Brain microvascular endothelial cell (primary cell): Measurements from ENCODE around the gene UIMC1.

Source experiments
- DNase-seq: peaks from one replicate; pipeline ENCODE4 v3.0.0-alpha.2; 2020
- H3K27ac ChIP-seq: fragments of 250-450 bp; sonication (Bioruptor Pico); 2 replicates; pipeline ENCODE4 v1.5.1; 2020; ENCODE audit warnings: mild to moderate bottlenecking, moderate library complexity
- H3K27me3 ChIP-seq: fragments of 250-450 bp; sonication (Bioruptor Pico); replicated peaks from 2 replicates; pipeline ENCODE4 v1.5.1; 2020; ENCODE audit warnings: mild to moderate bottlenecking
- H3K36me3 ChIP-seq: fragments of 250-450 bp; sonication (Bioruptor Pico); replicated peaks from 2 replicates; pipeline ENCODE4 v1.5.1; 2020; ENCODE audit warnings: mild to moderate bottlenecking
- H3K4me3 ChIP-seq: 2 replicates; pipeline ENCODE4 v1.5.1; 2011; ENCODE audit warnings: low read depth, mild to moderate bottlenecking, control low read depth, low read length, moderate library complexity
- in situ Hi-C: cut with HindIII; loops from 2 replicates; pipeline ENCODE4 v1.10.0; 2017; ENCODE audit warnings: low sequenced_read_pairs, low pct_ligation_motif_present
- TF ChIP-seq, protein P1 (sequence below): IDR thresholded peaks from 2 replicates; pipeline ENCODE4 v1.5.1; 2011; ENCODE audit warnings: low read depth, mild to moderate bottlenecking, moderate library complexity, low read length, control low read depth, inconsistent platforms; ENCODE audit errors: missing control alignments

Gene UIMC1

DNA sequence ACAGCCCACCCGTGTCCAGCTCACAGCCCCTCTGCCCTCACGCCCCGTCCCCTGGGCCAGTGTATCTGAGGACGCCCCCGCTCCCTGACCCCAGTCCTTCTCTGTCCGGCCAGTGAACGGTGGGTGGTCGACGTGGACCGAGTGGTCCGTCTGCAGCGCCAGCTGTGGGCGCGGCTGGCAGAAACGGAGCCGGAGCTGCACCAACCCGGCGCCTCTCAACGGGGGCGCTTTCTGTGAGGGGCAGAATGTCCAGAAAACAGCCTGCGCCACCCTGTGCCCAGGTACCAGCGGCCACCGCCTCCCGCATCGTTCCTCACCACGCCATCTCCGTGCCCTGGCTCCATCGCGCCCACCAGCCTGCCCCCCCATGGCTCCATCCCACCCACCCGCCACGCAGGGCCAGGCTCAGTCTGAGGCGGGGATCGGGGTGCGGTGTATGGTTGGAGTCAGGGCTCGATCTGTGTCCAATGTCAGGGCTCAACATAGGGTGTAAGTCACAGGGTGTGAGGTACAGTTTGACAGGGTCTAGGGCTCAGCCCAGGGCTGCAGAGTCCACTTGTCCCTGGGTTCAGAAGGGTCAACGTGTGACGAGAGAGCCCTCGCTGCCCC lies 137.0 kb downstream of the UIMC1 start:
- Histone ChIP-seq H3K4me3 (no peak overlapping the region), H3K27me3 (peaks cover 36% of the 10 kb centered on the region), H3K27ac (no peak overlapping the region), H3K36me3 (no peaks in the 10 kb centered on the region)
- TF ChIP-seq, protein P1, sequence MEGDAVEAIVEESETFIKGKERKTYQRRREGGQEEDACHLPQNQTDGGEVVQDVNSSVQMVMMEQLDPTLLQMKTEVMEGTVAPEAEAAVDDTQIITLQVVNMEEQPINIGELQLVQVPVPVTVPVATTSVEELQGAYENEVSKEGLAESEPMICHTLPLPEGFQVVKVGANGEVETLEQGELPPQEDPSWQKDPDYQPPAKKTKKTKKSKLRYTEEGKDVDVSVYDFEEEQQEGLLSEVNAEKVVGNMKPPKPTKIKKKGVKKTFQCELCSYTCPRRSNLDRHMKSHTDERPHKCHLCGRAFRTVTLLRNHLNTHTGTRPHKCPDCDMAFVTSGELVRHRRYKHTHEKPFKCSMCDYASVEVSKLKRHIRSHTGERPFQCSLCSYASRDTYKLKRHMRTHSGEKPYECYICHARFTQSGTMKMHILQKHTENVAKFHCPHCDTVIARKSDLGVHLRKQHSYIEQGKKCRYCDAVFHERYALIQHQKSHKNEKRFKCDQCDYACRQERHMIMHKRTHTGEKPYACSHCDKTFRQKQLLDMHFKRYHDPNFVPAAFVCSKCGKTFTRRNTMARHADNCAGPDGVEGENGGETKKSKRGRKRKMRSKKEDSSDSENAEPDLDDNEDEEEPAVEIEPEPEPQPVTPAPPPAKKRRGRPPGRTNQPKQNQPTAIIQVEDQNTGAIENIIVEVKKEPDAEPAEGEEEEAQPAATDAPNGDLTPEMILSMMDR: no peak
- in situ Hi-C loops: no loop called here
- no peak for DNase-seq

DNA sequence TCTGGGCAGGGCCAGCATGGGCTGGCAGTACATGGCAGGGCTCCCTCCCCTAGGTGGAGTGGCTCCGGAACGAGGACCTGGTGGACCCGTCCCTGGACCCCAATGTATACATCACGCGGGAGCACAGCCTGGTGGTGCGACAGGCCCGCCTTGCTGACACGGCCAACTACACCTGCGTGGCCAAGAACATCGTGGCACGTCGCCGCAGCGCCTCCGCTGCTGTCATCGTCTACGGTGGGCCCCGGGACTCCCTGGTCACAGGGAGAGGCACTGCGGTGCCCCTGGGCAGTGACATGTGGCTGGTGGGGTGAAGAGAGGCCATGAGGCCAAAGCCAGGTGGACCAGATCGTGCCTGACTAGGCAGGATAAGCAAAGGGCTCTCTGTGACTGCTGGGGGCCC lies 137.8 kb downstream of the UIMC1 start:
- peaks cover 38% of the 10 kb centered on the region for H3K27me3 ChIP-seq
- H3K4me3 ChIP-seq: no peak overlapping the region
- H3K27ac ChIP-seq: no peak overlapping the region
- H3K36me3 ChIP-seq: no peaks in the 10 kb centered on the region
- TF ChIP-seq, protein P1: no peak
- in situ Hi-C loops: no loop called here
- no peak for DNase-seq

DNA sequence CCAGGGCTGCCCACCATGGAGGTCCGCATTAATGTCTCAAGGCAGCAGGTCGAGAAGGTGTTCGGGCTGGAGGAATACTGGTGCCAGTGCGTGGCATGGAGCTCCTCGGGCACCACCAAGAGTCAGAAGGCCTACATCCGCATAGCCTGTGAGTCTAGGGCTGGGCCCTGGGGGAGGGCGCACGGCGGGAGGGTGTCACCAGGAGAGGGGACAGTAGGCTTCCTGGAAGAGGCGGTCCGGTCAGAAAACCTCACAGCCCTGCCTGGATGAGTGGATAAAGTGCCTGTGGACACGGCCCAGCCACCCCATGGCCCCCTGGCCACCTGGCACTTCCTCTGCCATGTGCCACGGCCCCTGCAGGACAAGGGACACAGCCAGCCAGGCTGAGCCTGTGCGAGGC lies 138.5 kb downstream of the UIMC1 start:
- TF ChIP-seq, protein P1: no peak
- in situ Hi-C loops: no loop called here
- DNase-seq: no peak
- Histone ChIP-seq H3K27ac (no peak overlapping the region), H3K4me3 (no peak overlapping the region), H3K36me3 (no peaks in the 10 kb centered on the region), H3K27me3 (peaks cover 42% of the 10 kb centered on the region)

DNA sequence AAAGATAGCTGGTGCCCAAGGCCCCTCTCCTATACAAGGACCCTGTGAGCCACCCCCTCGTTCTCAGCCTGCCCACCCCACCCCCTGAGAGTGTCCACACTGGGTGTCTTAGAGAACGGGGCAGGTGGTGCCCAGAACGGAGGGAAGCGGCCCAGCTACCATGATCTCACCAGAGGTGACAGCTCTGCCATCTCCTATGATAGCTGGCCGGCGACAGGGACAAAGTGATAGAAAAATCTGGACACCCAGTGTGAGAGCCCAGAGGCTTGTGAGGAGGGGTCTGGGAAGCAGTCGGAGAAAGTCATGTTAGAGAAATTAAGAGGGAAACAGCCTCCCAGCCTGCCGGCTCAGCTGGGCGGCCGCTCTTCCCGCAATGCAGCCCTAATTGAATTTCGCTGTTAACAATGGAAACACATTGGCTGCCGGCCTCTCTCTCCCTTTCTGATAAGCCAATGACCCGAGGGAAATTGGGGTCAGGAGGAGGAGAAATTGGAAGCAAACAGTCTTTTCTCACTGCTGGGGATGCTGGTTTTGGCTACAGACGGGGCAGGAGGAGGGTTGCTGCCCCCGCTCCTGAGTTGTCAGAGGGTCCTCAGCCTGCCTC lies 139.8 kb downstream of the UIMC1 start:
- no peaks in the 10 kb centered on the region for H3K36me3 ChIP-seq
- in situ Hi-C loops: no loop called here
- TF ChIP-seq, protein P1: no peak
- H3K4me3 ChIP-seq: no peak overlapping the region
- DNase-seq: no peak
- H3K27ac ChIP-seq: no peak overlapping the region
- peaks cover 53% of the 10 kb centered on the region for H3K27me3 ChIP-seq

DNA sequence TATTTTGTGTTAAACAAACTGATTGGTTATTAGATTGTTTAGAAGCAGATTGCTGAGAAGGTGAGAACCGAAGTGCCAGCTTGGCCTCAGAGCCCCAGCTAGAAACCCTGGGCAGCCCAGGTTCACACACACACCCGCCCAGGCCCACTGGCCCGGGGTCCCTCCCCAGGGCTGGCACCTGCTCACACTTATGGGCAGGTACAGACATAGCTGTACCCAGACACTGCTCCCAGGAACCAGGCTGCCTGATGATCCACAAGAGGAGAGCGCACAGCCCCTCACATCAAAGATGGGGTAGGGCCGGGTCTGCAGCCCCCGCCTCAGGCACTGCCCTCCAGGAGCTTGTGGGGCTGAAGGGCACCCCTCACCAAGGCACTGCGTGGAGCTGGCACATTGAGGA lies 140.6 kb downstream of the UIMC1 start:
- DNase-seq: no peak
- TF ChIP-seq, protein P1: no peak
- Histone ChIP-seq H3K27ac (no peak overlapping the region), H3K4me3 (no peak overlapping the region), H3K36me3 (no peaks in the 10 kb centered on the region), H3K27me3 (peaks cover 53% of the 10 kb centered on the region)
- in situ Hi-C loops: no loop called here

DNA sequence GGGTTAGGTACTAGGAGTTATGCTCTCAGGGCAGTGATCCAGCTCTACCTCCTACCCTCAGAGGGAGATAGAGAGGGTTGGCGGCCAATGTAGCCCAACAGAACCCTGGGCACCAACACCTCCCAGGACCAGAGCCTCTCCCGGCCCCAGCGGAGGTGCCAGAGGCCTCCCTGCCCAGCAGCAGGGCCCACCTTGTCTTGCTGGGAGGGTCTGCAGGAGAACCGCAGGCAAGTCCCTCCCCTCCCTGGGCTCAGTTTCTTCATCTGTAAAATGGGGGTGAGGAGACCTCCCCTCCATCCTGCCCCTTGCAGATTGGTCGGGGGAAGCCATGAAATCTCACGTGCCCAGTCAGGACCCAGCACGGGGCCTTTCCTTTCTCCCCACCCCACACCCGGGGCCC lies 141.8 kb downstream of the UIMC1 start:
- no peak overlapping the region for H3K4me3 ChIP-seq
- TF ChIP-seq, protein P1: no peak
- no peak for DNase-seq
- H3K36me3 ChIP-seq: no peaks in the 10 kb centered on the region
- peaks cover 53% of the 10 kb centered on the region for H3K27me3 ChIP-seq
- in situ Hi-C loops: no loop called here
- no peak overlapping the region for H3K27ac ChIP-seq
